A549 (cell line): ENCODE measurements around the gene MRPL36. TPM values are rescaled to one million over a fixed set of nuclear protein-coding genes. Genes with fewer than 3 reads are reported as not detected.

Experiments used
- ATAC-seq, 2 experiments: fragments of 200-7000 bp in 1 of 2; fragments of >200 bp in 1 of 2; cut with Nextera tagmentation in 1 of 2; cut with Tn5 transposase in 1 of 2; 3 replicates each; pipeline versions ENCODE4 v1.8.0 to v1.9.1; 2018 to 2020; ENCODE audit warnings: mild to moderate bottlenecking in 1 of 2, moderate library complexity in 1 of 2
- CTCF ChIA-PET: fragments of 300-600 bp; sonication (Branson Sonifier 250); formaldehyde crosslinking; extraction: SDS; loops from one replicate; lab custom pipeline; 2021; ENCODE audit warnings: antibody characterized with exemption, inconsistent platforms; lab: Yijun Ruan, JAX
- POLR2A ChIA-PET: fragments of 350-600 bp; formaldehyde crosslinking; extraction: SDS; loops from one replicate; lab custom pipeline; 2021; ENCODE audit warnings: antibody characterized with exemption, inconsistent platforms; lab: Yijun Ruan, JAX
- DNase-seq, 2 experiments: peaks; one replicate each; pipeline versions ENCODE4 v3.0.0 to v3.0.0-alpha.2; 2011 to 2016; ENCODE audit warnings: low read depth in 1 of 2, low spot score in 1 of 2
- FAIRE-seq: peaks from 2 replicates; lab custom pipeline; 2011; peaks lifted over from hg19 to GRCh38; lab: Jason Lieb, UNC
- H3K27ac ChIP-seq, 2 experiments: fragments of >200 bp; sonication (Bioruptor Twin); formaldehyde crosslinking; 3 replicates each; pipeline ENCODE4 v1.5.1; 2016 to 2017
- H3K4me1 ChIP-seq: fragments of >200 bp; sonication (Bioruptor Twin); formaldehyde crosslinking; 3 replicates; pipeline ENCODE4 v1.6.1; 2016
- H3K4me2 ChIP-seq: fragments of >200 bp; sonication (Bioruptor Twin); formaldehyde crosslinking; 3 replicates; pipeline ENCODE4 v1.6.1; 2016
- H3K4me3 ChIP-seq: fragments of >200 bp; sonication (Bioruptor Twin); formaldehyde crosslinking; 3 replicates; pipeline ENCODE4 v1.5.1; 2016
- H3K9me3 ChIP-seq: fragments of >200 bp; sonication (Bioruptor Twin); formaldehyde crosslinking; 3 replicates; pipeline ENCODE4 v1.6.1; 2016
- ATOH8 ChIP-seq: fragments of 250-450 bp; sonication (Bioruptor Pico); IDR thresholded peaks from 2 replicates; pipeline ENCODE4 v1.5.0; 2020; ENCODE audit warnings: low read depth, mild to moderate bottlenecking, moderate library complexity
- BCL3 ChIP-seq: fragments of >200 bp; sonication (Bioruptor Twin); formaldehyde crosslinking; IDR thresholded peaks from 3 replicates; pipeline ENCODE4 v1.6.1; 2016
- BHLHE40 ChIP-seq: IDR thresholded peaks from 2 replicates; pipeline ENCODE4 v1.6.1; 2012; ENCODE audit warnings: low read depth, low read length, inconsistent platforms
- CBX8 ChIP-seq: fragments of 200-600 bp; sonication (generic); IDR thresholded peaks from 2 replicates; pipeline ENCODE4 v1.6.1; 2016
- CEBPB ChIP-seq, 2 experiments: fragments of >200 bp in 1 of 2; sonication (Bioruptor Twin) in 1 of 2; formaldehyde crosslinking in 1 of 2; IDR thresholded peaks; 2 replicates each; pipeline ENCODE4 v1.6.1; 2012 to 2016
- ESRRA ChIP-seq: fragments of 150-350 bp; IDR thresholded peaks from 2 replicates; pipeline ENCODE4 v1.6.1; 2014; ENCODE audit warnings: mild to moderate bottlenecking, low read length, borderline replicate concordance
- FOSB ChIP-seq: fragments of 250-450 bp; sonication (Bioruptor Pico); IDR thresholded peaks from 2 replicates; pipeline ENCODE4 v1.5.0; 2020; ENCODE audit warnings: mild to moderate bottlenecking, moderate library complexity
- FOSL2 ChIP-seq, 2 experiments: fragments of 450-650 bp in 1 of 2; fragments of >200 bp in 1 of 2; sonication (Bioruptor Twin) in 1 of 2; formaldehyde crosslinking; IDR thresholded peaks; 2 replicates each; pipeline versions ENCODE4 v1.5.0 to v1.6.1; 2016 to 2020; ENCODE audit warnings: mild to moderate bottlenecking in 1 of 2, moderate library complexity in 1 of 2
- HDAC2 ChIP-seq: fragments of 200-600 bp; sonication (generic); IDR thresholded peaks from 2 replicates; pipeline ENCODE4 v1.6.1; 2016
- HES2 ChIP-seq: fragments of >200 bp; sonication (Bioruptor Twin); formaldehyde crosslinking; IDR thresholded peaks from 2 replicates; pipeline ENCODE4 v1.6.1; 2016
- HEYL ChIP-seq: fragments of 250-450 bp; sonication (Bioruptor Pico); IDR thresholded peaks from 2 replicates; pipeline ENCODE4 v1.8.0; 2021; ENCODE audit warnings: mild to moderate bottlenecking, moderate library complexity
- MAFK ChIP-seq: fragments of 450-650 bp; IDR thresholded peaks from 2 replicates; pipeline ENCODE4 v1.6.1; 2014; ENCODE audit not compliant: partially characterized antibody
- PBX3 ChIP-seq: IDR thresholded peaks from 2 replicates; pipeline ENCODE4 v1.6.1; 2012
- PHF8 ChIP-seq: fragments of 200-600 bp; sonication (generic); IDR thresholded peaks from 2 replicates; pipeline ENCODE4 v1.6.1; 2016; ENCODE audit warnings: low read depth, mild to moderate bottlenecking, antibody characterized with exemption, moderate library complexity, borderline replicate concordance
- RAD21 ChIP-seq, 2 experiments: fragments of >200 bp in 1 of 2; sonication (Bioruptor Twin) in 1 of 2; formaldehyde crosslinking in 1 of 2; IDR thresholded peaks in 1 of 2; conservative IDR thresholded peaks in 1 of 2; 2 replicates in 1 of 2; 3 replicates in 1 of 2; pipeline ENCODE4 v1.6.1; 2012 to 2018; ENCODE audit warnings: inconsistent platforms in 1 of 2
- RARB ChIP-seq: fragments of 250-450 bp; sonication (Bioruptor Pico); IDR thresholded peaks from 2 replicates; pipeline ENCODE4 v1.8.0; 2021; ENCODE audit warnings: mild to moderate bottlenecking, moderate library complexity
- REST ChIP-seq: fragments of 200-600 bp; sonication (generic); IDR thresholded peaks from 2 replicates; pipeline ENCODE4 v1.6.1; 2016; ENCODE audit warnings: antibody characterized with exemption, mild to moderate bottlenecking, moderate library complexity
- SREBF2 ChIP-seq: fragments of 450-650 bp; IDR thresholded peaks from 2 replicates; pipeline ENCODE4 v1.6.1; 2014; ENCODE audit warnings: mild to moderate bottlenecking, moderate library complexity
- TFCP2L1 ChIP-seq: fragments of 250-450 bp; sonication (Bioruptor Pico); IDR thresholded peaks from 2 replicates; pipeline ENCODE4 v1.5.0; 2021; ENCODE audit warnings: mild to moderate bottlenecking
- ZNF302 ChIP-seq: fragments of 250-450 bp; sonication (Bioruptor Pico); IDR thresholded peaks from 2 replicates; pipeline ENCODE4 v1.9.0; 2021; ENCODE audit warnings: inconsistent platforms, mild to moderate bottlenecking, moderate library complexity
- WGBS: methylation state at CpG from one replicate; pipeline ENCODE4 v1.1.6; 2017; ENCODE audit errors: missing lambda C conversion rate; 5-methylcytosine and 5-hydroxymethylcytosine counted together
- polyA plus RNA-seq, 4 experiments: library from polyadenylated mRNA; depleted of rRNA in 3 of 4; stranded (reverse); fragments of >200 nt; fragmentation: RNase III in 1 of 4; extraction: RNeasy Plus Mini Kit Qiagen cat#74134 plus additional on column Dnase treatment in 1 of 4; gene quantifications; 2 replicates in 3 of 4; 3 replicates in 1 of 4; pipeline ENCODE4 v1.2.3, GENCODE V29; 2011 to 2017

The MRPL36 gene
- polyA plus RNA-seq, 2 of the 4 experiments (the other 2 are of a cell fraction) = 114 to 127 TPM

- TF ChIP-seq ATOH8 (CRISPR knock-in tag) (no peak), FOSB (CRISPR knock-in tag) (no peak), ZNF302 (CRISPR knock-in tag) (no peak), BHLHE40 (no peak), ESRRA (no peak), CBX8 (no peak), BCL3 (peak; percentile 52; the same call in 1 of the 3 replicates), SREBF2 (no peak), RARB (CRISPR knock-in tag) (no peak), PHF8 (peak; percentile 8; the same call in 1 of the 2 replicates)
Observed at GRCh38 chr5:1799602-1800471, at the start of gene MRPL36 (continued).

GRCh38 chr5:1847611-1848010 lies 48.0 kb upstream of the MRPL36 start:
- Histone ChIP-seq H3K4me1 (no peaks in the 10 kb centered on the region), H3K9me3 (no peaks in the 10 kb centered on the region), H3K4me2 (no peak overlapping the region)
- DNase-seq = no peak
- WGBS = 5% methylated on average over 9 of the region's 9 CpGs
- no peak for TF ChIP-seq PBX3
- TF ChIP-seq, all 56 proteins: peak for 0
- CTCF ChIA-PET = no interaction called here
- Histone ChIP-seq H3K27ac (no peak overlapping the region), H3K4me3 (no peak overlapping the region)
- no peak for ATAC-seq
- POLR2A ChIA-PET = no interaction called here
- no peak for FAIRE-seq

- CTCF ChIA-PET = no interaction called here
- FAIRE-seq = no peak
- H3K4me1 ChIP-seq = 0 out of 3 replicates have a peak, but pooled peaks cover 3% of the 10 kb centered on the region
- ATAC-seq = no peak
- no peak overlapping the region for H3K27ac ChIP-seq
- POLR2A ChIA-PET = no interaction called here
- WGBS = 28% methylated on average over 7 of the region's 10 CpGs
- no peak for DNase-seq
- H3K4me2 ChIP-seq = no peak overlapping the region
- TF ChIP-seq HDAC2 (no peak), ZNF302 (CRISPR knock-in tag) (no peak), FOSL2 (IDR thresholded peaks at IDR 0.05) (no peak), FOSL2 (CRISPR knock-in tag; IDR thresholded peaks at IDR 0.05) (no peak), HEYL (no peak), PBX3 (no peak), TFCP2L1 (CRISPR knock-in tag) (no peak), MAFK (no peak), RAD21 (conservative IDR thresholded peaks at IDR 0.05 in 1 of 2, IDR thresholded peaks at IDR 0.05 in 1 of 2) (no peak), CEBPB (IDR thresholded peaks at IDR 0.05) (no peak), HES2 (no peak), REST (no peak)
- TF ChIP-seq, all 56 proteins: peak for 0
- Histone ChIP-seq H3K4me3 (no peak overlapping the region), H3K9me3 (no peaks in the 10 kb centered on the region)
Observed at GRCh38 chr5:1847056-1847455, 47.4 kb upstream of the MRPL36 start.
